HT-29 (cell line): ENCODE data around the gene ZNF3. TPM values are rescaled to one million over a fixed set of nuclear protein-coding genes. Genes with fewer than 3 reads are reported as not detected.

Experiments
- DNase-seq: peaks from one replicate; pipeline ENCODE4 v3.0.0-alpha.2; 2015; ENCODE audit warnings: low spot score
- total RNA-seq: library from RNA; depleted of rRNA; stranded (reverse); fragments of >200 nt; shearing (Covaris generic); gene quantifications from 2 replicates; pipeline ENCODE4 v1.2.3, GENCODE V29; 2014

ZNF3 gene
- total RNA-seq, 1 experiment from 2014 or later = 22.2 TPM

GRCh38 chr7:100088621-100089457, 7.3 kb upstream of the ZNF3 start, which contains the start of gene COPS6:
Gene COPS6 (plus strand): TSS chr7:100088969. CDS start chr7:100088991, 22 bp downstream.
- DNase-seq = peak; percentile 78

GRCh38 chr7:100088095-100088620, 6.6 kb upstream of the ZNF3 start:
- no peak for DNase-seq

GRCh38 chr7:100087055-100087750, 5.7 kb upstream of the ZNF3 start:
- DNase-seq = no peak

GRCh38 chr7:100085515-100085914, 4.0 kb upstream of the ZNF3 start:
- DNase-seq = no peak

- DNase-seq = no peak
These were observed 1.5 kb upstream of the ZNF3 start for GRCh38 chr7:100082978-100083377.

GRCh38 chr7:100080907-100081534, 502 bp downstream of the ZNF3 start:
- peak; percentile 46 for DNase-seq

GRCh38 chr7:100079024-100079560, 2.4 kb downstream of the ZNF3 start:
- no peak for DNase-seq

GRCh38 chr7:100077205-100077604, 4.3 kb downstream of the ZNF3 start:
- no peak for DNase-seq

GRCh38 chr7:100075418-100075817, 6.1 kb downstream of the ZNF3 start:
- DNase-seq = no peak

GRCh38 chr7:100074841-100075240, 6.7 kb downstream of the ZNF3 start:
- DNase-seq = no peak

GRCh38 chr7:100072462-100072861, 9.1 kb downstream of the ZNF3 start:
- DNase-seq = no peak

- DNase-seq = no peak
These were observed 10.4 kb downstream of the ZNF3 start for GRCh38 chr7:100071018-100071723.

GRCh38 chr7:100069991-100070390, 11.5 kb downstream of the ZNF3 start:
- no peak for DNase-seq

- DNase-seq = no peak
These were observed 14.6 kb downstream of the ZNF3 start for GRCh38 chr7:100066953-100067352.

- DNase-seq = no peak
These were observed 15.9 kb downstream of the ZNF3 start for GRCh38 chr7:100065452-100066186.

- DNase-seq = no peak
These were observed 17.4 kb downstream of the ZNF3 start for GRCh38 chr7:100064162-100064561.

GRCh38 chr7:100063376-100063775, 18.1 kb downstream of the ZNF3 start:
- no peak for DNase-seq

- DNase-seq = no peak
These were observed 19.9 kb downstream of the ZNF3 start for GRCh38 chr7:100061518-100062193.

GRCh38 chr7:100059251-100059739, 22.2 kb downstream of the ZNF3 start:
- no peak for DNase-seq

- no peak for DNase-seq
These were observed 24.5 kb downstream of the ZNF3 start for GRCh38 chr7:100057006-100057405.
